HL-60 (cell line): ENCODE data around the gene CLCNKB.
"Not testable (repeated sequence)": the region's sequence is repeated elsewhere in the genome, so short reads cannot be mapped to it uniquely, and the experiment has no call there.

Experiments used
- DNase-seq, 2 experiments: peaks; one replicate each; pipeline ENCODE4 v3.0.0-alpha.2; 2010 to 2020; ENCODE audit warnings: low read depth in 1 of 2, low spot score in 1 of 2
- H3K27ac ChIP-seq: fragments of 250-450 bp; sonication (Bioruptor Pico); replicated peaks from 2 replicates; pipeline ENCODE4 v1.5.1; 2020; ENCODE audit warnings: mild to moderate bottlenecking, moderate library complexity
- H3K27me3 ChIP-seq: fragments of 250-450 bp; sonication (Bioruptor Pico); 2 replicates; pipeline ENCODE4 v1.5.1; 2021; ENCODE audit warnings: mild to moderate bottlenecking, moderate library complexity; ENCODE audit not compliant: insufficient read depth, poor library complexity, severe bottlenecking
- H3K4me3 ChIP-seq: replicated peaks from 2 replicates; pipeline ENCODE4 v1.5.1; 2011; ENCODE audit warnings: mild to moderate bottlenecking, control low read depth, low read length; ENCODE audit not compliant: insufficient read depth
- GABPA ChIP-seq: IDR thresholded peaks from 2 replicates; pipeline ENCODE4 v1.6.1; 2012; ENCODE audit warnings: low read depth
- POLR2AphosphoS5 ChIP-seq: IDR thresholded peaks from 2 replicates; pipeline ENCODE4 v1.6.1; 2012; ENCODE audit warnings: low read depth
- SPI1 ChIP-seq: IDR thresholded peaks from 2 replicates; pipeline ENCODE4 v1.6.1; 2012; ENCODE audit warnings: low read depth, mild to moderate bottlenecking, borderline replicate concordance
- TF ChIP-seq, protein P1 (sequence below): IDR thresholded peaks from one replicate; pipeline ENCODE4 v1.5.1; 2011; ENCODE audit warnings: low read length, control low read depth, inconsistent platforms; ENCODE audit not compliant: insufficient read depth
- TF ChIP-seq, protein P2 (sequence below): IDR thresholded peaks from 2 replicates; pipeline ENCODE4 v1.6.1; 2012; ENCODE audit warnings: low read depth; ENCODE audit not compliant: insufficient replicate concordance

The CLCNKB gene

DNA sequence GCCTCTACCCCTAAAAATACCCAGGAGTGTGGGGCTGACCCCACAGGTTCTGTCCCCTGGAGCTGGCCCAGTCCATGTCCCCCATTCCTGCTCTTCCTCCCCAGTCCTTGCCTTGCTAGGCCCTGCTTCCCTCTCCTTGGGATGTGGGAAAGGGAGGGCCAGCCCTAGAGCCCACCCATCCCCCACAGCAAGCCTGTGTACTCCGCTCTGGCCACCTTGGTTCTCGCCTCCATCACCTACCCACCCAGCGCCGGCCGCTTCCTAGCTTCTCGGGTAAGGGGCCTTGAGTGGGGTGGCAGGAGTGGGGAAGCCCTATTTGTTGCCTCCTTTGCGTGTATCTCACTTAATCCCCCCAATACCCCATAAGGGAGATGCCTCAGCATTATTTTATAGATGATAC, 6.7 kb downstream of the CLCNKB start:
- Histone ChIP-seq H3K4me3 (no peak overlapping the region), H3K27me3 (peaks cover 8% of the 10 kb centered on the region), H3K27ac (no peak overlapping the region)
- DNase-seq, result no peak
- TF ChIP-seq, protein P1, sequence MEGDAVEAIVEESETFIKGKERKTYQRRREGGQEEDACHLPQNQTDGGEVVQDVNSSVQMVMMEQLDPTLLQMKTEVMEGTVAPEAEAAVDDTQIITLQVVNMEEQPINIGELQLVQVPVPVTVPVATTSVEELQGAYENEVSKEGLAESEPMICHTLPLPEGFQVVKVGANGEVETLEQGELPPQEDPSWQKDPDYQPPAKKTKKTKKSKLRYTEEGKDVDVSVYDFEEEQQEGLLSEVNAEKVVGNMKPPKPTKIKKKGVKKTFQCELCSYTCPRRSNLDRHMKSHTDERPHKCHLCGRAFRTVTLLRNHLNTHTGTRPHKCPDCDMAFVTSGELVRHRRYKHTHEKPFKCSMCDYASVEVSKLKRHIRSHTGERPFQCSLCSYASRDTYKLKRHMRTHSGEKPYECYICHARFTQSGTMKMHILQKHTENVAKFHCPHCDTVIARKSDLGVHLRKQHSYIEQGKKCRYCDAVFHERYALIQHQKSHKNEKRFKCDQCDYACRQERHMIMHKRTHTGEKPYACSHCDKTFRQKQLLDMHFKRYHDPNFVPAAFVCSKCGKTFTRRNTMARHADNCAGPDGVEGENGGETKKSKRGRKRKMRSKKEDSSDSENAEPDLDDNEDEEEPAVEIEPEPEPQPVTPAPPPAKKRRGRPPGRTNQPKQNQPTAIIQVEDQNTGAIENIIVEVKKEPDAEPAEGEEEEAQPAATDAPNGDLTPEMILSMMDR, result no peak
- TF ChIP-seq, protein P2, sequence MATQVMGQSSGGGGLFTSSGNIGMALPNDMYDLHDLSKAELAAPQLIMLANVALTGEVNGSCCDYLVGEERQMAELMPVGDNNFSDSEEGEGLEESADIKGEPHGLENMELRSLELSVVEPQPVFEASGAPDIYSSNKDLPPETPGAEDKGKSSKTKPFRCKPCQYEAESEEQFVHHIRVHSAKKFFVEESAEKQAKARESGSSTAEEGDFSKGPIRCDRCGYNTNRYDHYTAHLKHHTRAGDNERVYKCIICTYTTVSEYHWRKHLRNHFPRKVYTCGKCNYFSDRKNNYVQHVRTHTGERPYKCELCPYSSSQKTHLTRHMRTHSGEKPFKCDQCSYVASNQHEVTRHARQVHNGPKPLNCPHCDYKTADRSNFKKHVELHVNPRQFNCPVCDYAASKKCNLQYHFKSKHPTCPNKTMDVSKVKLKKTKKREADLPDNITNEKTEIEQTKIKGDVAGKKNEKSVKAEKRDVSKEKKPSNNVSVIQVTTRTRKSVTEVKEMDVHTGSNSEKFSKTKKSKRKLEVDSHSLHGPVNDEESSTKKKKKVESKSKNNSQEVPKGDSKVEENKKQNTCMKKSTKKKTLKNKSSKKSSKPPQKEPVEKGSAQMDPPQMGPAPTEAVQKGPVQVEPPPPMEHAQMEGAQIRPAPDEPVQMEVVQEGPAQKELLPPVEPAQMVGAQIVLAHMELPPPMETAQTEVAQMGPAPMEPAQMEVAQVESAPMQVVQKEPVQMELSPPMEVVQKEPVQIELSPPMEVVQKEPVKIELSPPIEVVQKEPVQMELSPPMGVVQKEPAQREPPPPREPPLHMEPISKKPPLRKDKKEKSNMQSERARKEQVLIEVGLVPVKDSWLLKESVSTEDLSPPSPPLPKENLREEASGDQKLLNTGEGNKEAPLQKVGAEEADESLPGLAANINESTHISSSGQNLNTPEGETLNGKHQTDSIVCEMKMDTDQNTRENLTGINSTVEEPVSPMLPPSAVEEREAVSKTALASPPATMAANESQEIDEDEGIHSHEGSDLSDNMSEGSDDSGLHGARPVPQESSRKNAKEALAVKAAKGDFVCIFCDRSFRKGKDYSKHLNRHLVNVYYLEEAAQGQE, result no peak
- TF ChIP-seq GABPA (no peak), SPI1 (no peak), POLR2AphosphoS5 (no peak)

- Histone ChIP-seq H3K27ac (no peak overlapping the region), H3K27me3 (peaks cover 8% of the 10 kb centered on the region), H3K4me3 (no peak overlapping the region)
- no peak for DNase-seq
- TF ChIP-seq, protein P1, result no peak
- TF ChIP-seq POLR2AphosphoS5 (no peak), GABPA (no peak)
- TF ChIP-seq, protein P2, result no peak
These were observed 7.5 kb downstream of the CLCNKB start for GRCh38 chr1:16051039-16051438.

DNA sequence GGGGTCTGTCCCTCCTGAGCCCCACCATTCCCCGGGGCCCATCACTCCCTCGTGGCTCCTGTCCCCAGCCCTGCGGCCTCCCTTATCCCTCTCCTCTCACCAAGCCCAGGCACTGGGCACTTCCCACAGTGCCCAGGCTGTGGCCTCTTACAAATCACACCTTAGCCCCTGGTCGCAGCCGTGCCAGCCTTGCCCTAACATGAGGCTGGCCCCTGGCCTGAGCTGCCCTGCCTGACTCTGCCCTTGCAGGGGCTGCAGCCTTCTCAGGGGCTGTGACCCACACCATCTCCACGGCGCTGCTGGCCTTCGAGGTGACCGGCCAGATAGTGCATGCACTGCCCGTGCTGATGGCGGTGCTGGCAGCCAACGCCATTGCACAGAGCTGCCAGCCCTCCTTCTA, 8.4 kb downstream of the CLCNKB start:
- H3K27me3 ChIP-seq, H3K4me3 ChIP-seq, H3K27ac ChIP-seq, DNase-seq: not testable (repeated sequence)

- no peak for DNase-seq
- Histone ChIP-seq H3K27me3 (peaks cover 1% of the 10 kb centered on the region), H3K27ac (no peak overlapping the region), H3K4me3 (no peak overlapping the region)
- no peak for TF ChIP-seq SPI1
- TF ChIP-seq, protein P1, result no peak
- TF ChIP-seq, protein P2, result no peak
- no peak for TF ChIP-seq GABPA
- TF ChIP-seq POLR2AphosphoS5, result no peak
These were observed 10.4 kb downstream of the CLCNKB start for GRCh38 chr1:16053781-16054502.
